Type B pancreatic cell (in vitro differentiated cells): ENCODE results near the gene ZNF20. TPM values are rescaled to one million over a fixed set of nuclear protein-coding genes. Genes with fewer than 3 reads are reported as not detected.

ENCODE experiments used
- DNase-seq: peaks from one replicate; pipeline ENCODE4 v3.0.0; 2021; ENCODE audit warnings: mixed read lengths; ENCODE audit not compliant: unreplicated experiment; ENCODE audit errors: extremely low spot score
- H3K27ac Mint-ChIP-seq: 2 replicates; pipeline ENCODE4 v1.8.0; 2021; ENCODE audit warnings: mild to moderate bottlenecking, mixed read lengths
- H3K27me3 Mint-ChIP-seq: 2 replicates; pipeline ENCODE4 v1.8.0; 2021; ENCODE audit warnings: mixed read lengths
- H3K36me3 Mint-ChIP-seq: 2 replicates; pipeline ENCODE4 v1.8.0; 2021; ENCODE audit warnings: mixed read lengths
- H3K4me1 Mint-ChIP-seq: one replicate; pipeline ENCODE4 v1.8.0; 2021; ENCODE audit warnings: mixed read lengths; ENCODE audit not compliant: unreplicated experiment
- H3K4me3 Mint-ChIP-seq: 2 replicates; pipeline ENCODE4 v1.8.0; 2021; ENCODE audit warnings: mild to moderate bottlenecking, mixed read lengths
- H3K9me3 Mint-ChIP-seq: 2 replicates; pipeline ENCODE4 v1.8.0; 2021; ENCODE audit warnings: mixed read lengths
- CTCF ChIP-seq: fragments of 200-600 bp; sonication (generic); conservative IDR thresholded peaks from 2 replicates; pipeline ENCODE4 v1.5.0; 2021; ENCODE audit warnings: antibody characterized with exemption, mild to moderate bottlenecking
- total RNA-seq: library from RNA; stranded (reverse); gene quantifications from 2 replicates; pipeline ENCODE4 v1.2.1, GENCODE V29; 2021; ENCODE audit warnings: low replicate concordance

ZNF20 gene
- total RNA-seq, 1 donor from 2014 or later, result 9.0 TPM

- peaks cover 74% of the 10 kb centered on the region for H3K36me3 Mint-ChIP-seq
- peaks cover 19% of the 10 kb centered on the region for H3K9me3 Mint-ChIP-seq
- no peaks in the 10 kb centered on the region for H3K4me1 Mint-ChIP-seq
- no peaks in the 10 kb centered on the region for H3K27me3 Mint-ChIP-seq
- H3K27ac Mint-ChIP-seq, result no peak overlapping the region
- H3K4me3 Mint-ChIP-seq, result no peak overlapping the region
- no peak for TF ChIP-seq CTCF
- DNase-seq, result no peak
Measured at GRCh38 chr19:12133069-12133468, 7.1 kb downstream of the ZNF20 start.

GRCh38 chr19:12126707-12127106 is 13.4 kb downstream of the ZNF20 start:
- no peak overlapping the region for H3K4me3 Mint-ChIP-seq
- no peaks in the 10 kb centered on the region for H3K27me3 Mint-ChIP-seq
- peaks cover 6% of the 10 kb centered on the region for H3K9me3 Mint-ChIP-seq
- H3K27ac Mint-ChIP-seq, result no peak overlapping the region
- no peaks in the 10 kb centered on the region for H3K4me1 Mint-ChIP-seq
- TF ChIP-seq CTCF, result peak; percentile 69
- no peak for DNase-seq
- peaks cover 38% of the 10 kb centered on the region for H3K36me3 Mint-ChIP-seq

GRCh38 chr19:12117201-12117970 is 22.8 kb downstream of the ZNF20 start:
- H3K27ac Mint-ChIP-seq, result no peak overlapping the region
- H3K4me3 Mint-ChIP-seq, result no peak overlapping the region
- no peak for TF ChIP-seq CTCF
- H3K36me3 Mint-ChIP-seq, result peaks cover 29% of the 10 kb centered on the region
- H3K9me3 Mint-ChIP-seq, result peaks cover 16% of the 10 kb centered on the region
- no peak for DNase-seq
- no peaks in the 10 kb centered on the region for H3K4me1 Mint-ChIP-seq
- no peaks in the 10 kb centered on the region for H3K27me3 Mint-ChIP-seq

- Mint-ChIP-seq H3K4me3 (no peak overlapping the region), H3K4me1 (no peaks in the 10 kb centered on the region), H3K27me3 (no peaks in the 10 kb centered on the region), H3K27ac (no peak overlapping the region), H3K9me3 (peaks cover 12% of the 10 kb centered on the region), H3K36me3 (peaks cover 48% of the 10 kb centered on the region)
- no peak for TF ChIP-seq CTCF
- DNase-seq, result no peak
Measured at GRCh38 chr19:12113121-12113520, 27.0 kb downstream of the ZNF20 start.

GRCh38 chr19:12112701-12113100 is 27.4 kb downstream of the ZNF20 start:
- no peak for DNase-seq
- H3K27me3 Mint-ChIP-seq, result no peaks in the 10 kb centered on the region
- TF ChIP-seq CTCF, result no peak
- no peak overlapping the region for H3K27ac Mint-ChIP-seq
- no peak overlapping the region for H3K4me3 Mint-ChIP-seq
- H3K36me3 Mint-ChIP-seq, result peaks cover 48% of the 10 kb centered on the region
- peaks cover 12% of the 10 kb centered on the region for H3K9me3 Mint-ChIP-seq
- H3K4me1 Mint-ChIP-seq, result no peaks in the 10 kb centered on the region
